HCT116 (cell line): ENCODE results near the gene DGKG. TPM values are rescaled to one million over a fixed set of nuclear protein-coding genes. Genes with fewer than 3 reads are reported as not detected.

Source experiments
- ATAC-seq: fragments of 200-7000 bp; cut with Tn5 transposase; 2 replicates; pipeline ENCODE4 v1.9.1; 2020; ENCODE audit warnings: mild to moderate bottlenecking, moderate library complexity
- Bru-seq: library from RNA; stranded (reverse); fragments of 400-500 nt; gene quantifications from one replicate; lab custom pipeline; 2021; lab: Mats Ljungman, UMichigan
- BruChase-seq, 2 experiments: library from RNA; stranded (reverse); fragments of 400-500 nt; gene quantifications; one replicate each; lab custom pipeline; 2021; lab: Mats Ljungman, UMichigan
- BruUV-seq: library from RNA; stranded (reverse); fragments of 400-500 nt; replicated peaks from 2 replicates; lab custom pipeline; 2021; lab: Mats Ljungman, UMichigan
- CTCF ChIA-PET: fragments of 300-600 bp; sonication (Branson Sonifier 250); formaldehyde crosslinking; loops from one replicate; lab custom pipeline; 2021; ENCODE audit warnings: antibody characterized with exemption; lab: Charles Lee
- POLR2A ChIA-PET: fragments of 300-600, 350-600 bp; sonication (Branson Sonifier 250); formaldehyde crosslinking; loops from one replicate; lab custom pipeline; 2021; ENCODE audit warnings: antibody characterized with exemption; lab: Charles Lee
- RAD21 ChIA-PET, 2 experiments: fragments of 300-600 bp; sonication (Branson Sonifier 250); formaldehyde crosslinking; loops; one replicate each; lab custom pipeline; 2023; ENCODE audit warnings: low total read pairs in 2 of 2; ENCODE audit not compliant: uncharacterized antibody in 2 of 2, unreplicated experiment in 2 of 2, low non-redundant PET in 1 of 2; lab: Charles Lee
- DNase-seq: peaks from one replicate; pipeline ENCODE4 v3.0.0-alpha.2; 2010; ENCODE audit warnings: low read depth, low spot score
- H2AFZ ChIP-seq: fragments of 200-600 bp; shearing (Covaris generic), sonication (generic); 2 replicates; pipeline ENCODE4 v1.6.1; 2017; ENCODE audit warnings: low read depth, mixed run types, mixed read lengths, antibody characterized with exemption, low read length; ENCODE audit not compliant: poor library complexity, severe bottlenecking
- H3K27ac ChIP-seq: 2 replicates; pipeline ENCODE4 v1.5.1; 2012; ENCODE audit warnings: low read depth, low read length
- H3K27me3 ChIP-seq: fragments of 200-600 bp; sonication (generic); 2 replicates; pipeline ENCODE4 v1.6.1; 2016; ENCODE audit warnings: mixed run types, low read length, mixed read lengths; ENCODE audit not compliant: insufficient read depth
- H3K36me3 ChIP-seq, 2 experiments: fragments of 200-500 bp in 1 of 2; fragments of 200-600 bp in 1 of 2; sonication (Bioruptor generic) in 1 of 2; sonication (generic) in 1 of 2; 2 replicates each; pipeline versions ENCODE4 v1.5.1 to v1.6.1; 2014 to 2016; ENCODE audit warnings: low read length in 2 of 2, inconsistent platforms in 1 of 2, mixed read lengths in 1 of 2, mixed run types in 1 of 2; ENCODE audit not compliant: insufficient read depth in 2 of 2, control insufficient read depth in 1 of 2
- H3K4me1 ChIP-seq, 2 experiments: fragments of 200-600 bp in 1 of 2; sonication (generic) in 1 of 2; 2 replicates each; pipeline versions ENCODE4 v1.5.1 to v1.6.1; 2012 to 2017; ENCODE audit warnings: low read length in 2 of 2, inconsistent platforms in 1 of 2, mild to moderate bottlenecking in 1 of 2, mixed read lengths in 1 of 2, mixed run types in 1 of 2, moderate library complexity in 1 of 2; ENCODE audit not compliant: insufficient read depth in 2 of 2, control insufficient read depth in 1 of 2
- H3K4me2 ChIP-seq: fragments of 200-600 bp; sonication (generic); 2 replicates; pipeline ENCODE4 v1.6.1; 2017; ENCODE audit warnings: mixed run types, low read length, mixed read lengths
- H3K4me3 ChIP-seq, 2 experiments: fragments of 200-600 bp in 1 of 2; sonication (generic) in 1 of 2; replicated peaks in 1 of 2; 2 replicates each; pipeline ENCODE4 v1.5.1; 2011 to 2016; ENCODE audit warnings: low read length in 2 of 2, control low read depth in 1 of 2, low read depth in 1 of 2, mild to moderate bottlenecking in 1 of 2, mixed read lengths in 1 of 2, mixed run types in 1 of 2
- H3K79me2 ChIP-seq: fragments of 200-600 bp; sonication (generic); 2 replicates; pipeline ENCODE4 v1.6.1; 2017; ENCODE audit warnings: mild to moderate bottlenecking, mixed run types, low read length, moderate library complexity, mixed read lengths; ENCODE audit not compliant: insufficient read depth
- H3K9ac ChIP-seq: fragments of 200-600 bp; sonication (generic); 2 replicates; pipeline ENCODE4 v1.6.1; 2016; ENCODE audit warnings: low read length, mixed read lengths
- H3K9me2 ChIP-seq: fragments of 200-600 bp; sonication (generic), shearing (Covaris generic); 2 replicates; pipeline ENCODE4 v1.6.1; 2017; ENCODE audit warnings: mixed run types, mild to moderate bottlenecking, moderate library complexity; ENCODE audit not compliant: insufficient read depth
- H3K9me3 ChIP-seq, 2 experiments: fragments of 200-500 bp in 1 of 2; fragments of 200-600 bp in 1 of 2; sonication (Bioruptor generic) in 1 of 2; sonication (generic) in 1 of 2; 2 replicates each; pipeline ENCODE4 v1.6.1; 2014 to 2017; ENCODE audit warnings: low read length in 2 of 2, mixed read lengths in 2 of 2, inconsistent platforms in 1 of 2, low read depth in 1 of 2, mild to moderate bottlenecking in 1 of 2, mixed run types in 1 of 2, moderate library complexity in 1 of 2; ENCODE audit not compliant: control insufficient read depth in 1 of 2, insufficient read depth in 1 of 2
- H4K20me1 ChIP-seq: fragments of 200-600 bp; sonication (generic), shearing (Covaris generic); 2 replicates; pipeline ENCODE4 v1.6.1; 2017; ENCODE audit warnings: mixed run types, mild to moderate bottlenecking, moderate library complexity; ENCODE audit not compliant: insufficient read depth
- CBX3 ChIP-seq: IDR thresholded peaks from 2 replicates; pipeline ENCODE4 v1.6.1; 2012; ENCODE audit warnings: low read depth
- CEBPB ChIP-seq: IDR thresholded peaks from 2 replicates; pipeline ENCODE4 v1.6.1; 2012; ENCODE audit warnings: low read depth
- EGR1 ChIP-seq: IDR thresholded peaks from 2 replicates; pipeline ENCODE4 v1.6.1; 2012; ENCODE audit warnings: low read depth
- ELF1 ChIP-seq: IDR thresholded peaks from 2 replicates; pipeline ENCODE4 v1.6.1; 2012; ENCODE audit warnings: low read depth, borderline replicate concordance
- EZH2phosphoT487 ChIP-seq: fragments of 200-600 bp; IDR thresholded peaks from 2 replicates; pipeline ENCODE4 v1.6.1; 2018; ENCODE audit warnings: antibody characterized with exemption, borderline replicate concordance
- FOSL1 ChIP-seq: IDR thresholded peaks from 2 replicates; pipeline ENCODE4 v1.6.1; 2012; ENCODE audit warnings: low read depth
- POLR2A ChIP-seq: IDR thresholded peaks from 2 replicates; pipeline ENCODE4 v1.7.0; 2011; ENCODE audit warnings: borderline replicate concordance; ENCODE audit not compliant: insufficient read depth, insufficient read length; ENCODE audit errors: extremely low read depth
- RAD21 ChIP-seq: IDR thresholded peaks from 2 replicates; pipeline ENCODE4 v1.6.1; 2012; ENCODE audit warnings: low read depth, mild to moderate bottlenecking
- SIN3A ChIP-seq: IDR thresholded peaks from 2 replicates; pipeline ENCODE4 v1.6.1; 2012; ENCODE audit warnings: low read depth
- SRF ChIP-seq: IDR thresholded peaks from 2 replicates; pipeline ENCODE4 v1.6.1; 2012; ENCODE audit warnings: low read depth
- ZNF274 ChIP-seq: fragments of 200-500 bp; sonication (Bioruptor generic); IDR thresholded peaks from 2 replicates; pipeline ENCODE4 v1.6.1; 2014; ENCODE audit warnings: mild to moderate bottlenecking, low read depth, low read length, inconsistent platforms
- intact Hi-C: fragments of 100-400 bp; cut with micrococcal nuclease; formaldehyde crosslinking; loops from 2 replicates; pipeline ENCODE4 v1.10.0; 2022
- long read RNA-seq: library from polyadenylated mRNA; unstranded; transcript quantifications from one replicate; pipeline ENCODE4 v2.0.0, GENCODE V29; 2021; ENCODE audit not compliant: unreplicated experiment
- polyA plus RNA-seq: library from polyadenylated mRNA; unstranded; fragments of >200 nt; gene quantifications from 2 replicates; pipeline ENCODE4 v1.2.1, GENCODE V29; 2012; ENCODE audit warnings: missing spikeins
- total RNA-seq: library from RNA; stranded (reverse); gene quantifications from one replicate; pipeline ENCODE4 v1.2.1, GENCODE V29; 2021; ENCODE audit not compliant: unreplicated experiment
- TF ChIP-seq, protein P1 (sequence below): IDR thresholded peaks from 2 replicates; pipeline ENCODE4 v1.6.1; 2012; ENCODE audit warnings: low read depth
- TF ChIP-seq, protein P2 (sequence below): IDR thresholded peaks from 2 replicates; pipeline ENCODE4 v1.6.1; 2012
- TF ChIP-seq, protein P3 (sequence below), 3 experiments: fragments of 200-600 bp in 1 of 3; sonication (generic) in 1 of 3; IDR thresholded peaks in 2 of 3; conservative IDR thresholded peaks in 1 of 3; 2 replicates each; pipeline ENCODE4 v1.5.1; 2012 to 2017; ENCODE audit warnings: low read depth in 2 of 3, low read length in 2 of 3, antibody characterized with exemption in 1 of 3, borderline replicate concordance in 1 of 3, control low read depth in 1 of 3, mild to moderate bottlenecking in 1 of 3, mixed read lengths in 1 of 3, mixed run types in 1 of 3, moderate library complexity in 1 of 3; ENCODE audit not compliant: insufficient read depth in 1 of 3
- TF ChIP-seq, protein P4 (sequence below): IDR thresholded peaks from 2 replicates; pipeline ENCODE4 v1.6.1; 2012

DGKG gene
- total RNA-seq (4.8 TPM), Bru-seq, nascent RNA (percentile 36 among the genes with signal in this experiment), BruChase-seq, experiment 1, labeled RNA remaining after a 6-hour chase (percentile 26 among the genes with signal in this experiment), BruChase-seq, experiment 2, labeled RNA remaining after a 2-hour chase (percentile 33 among the genes with signal in this experiment)
- polyA plus RNA-seq = 3.1 and 4.0 TPM in 2 replicates
- long read RNA-seq, transcript DGKG-211 (6 exons, 609 nt) = major isoform, 7 of 13 reads
- long read RNA-seq, partial matches to known transcripts = 1 of 13 reads
- long read RNA-seq, other reads (novel, unspliced or antisense) = 5 of 13 reads

DNA sequence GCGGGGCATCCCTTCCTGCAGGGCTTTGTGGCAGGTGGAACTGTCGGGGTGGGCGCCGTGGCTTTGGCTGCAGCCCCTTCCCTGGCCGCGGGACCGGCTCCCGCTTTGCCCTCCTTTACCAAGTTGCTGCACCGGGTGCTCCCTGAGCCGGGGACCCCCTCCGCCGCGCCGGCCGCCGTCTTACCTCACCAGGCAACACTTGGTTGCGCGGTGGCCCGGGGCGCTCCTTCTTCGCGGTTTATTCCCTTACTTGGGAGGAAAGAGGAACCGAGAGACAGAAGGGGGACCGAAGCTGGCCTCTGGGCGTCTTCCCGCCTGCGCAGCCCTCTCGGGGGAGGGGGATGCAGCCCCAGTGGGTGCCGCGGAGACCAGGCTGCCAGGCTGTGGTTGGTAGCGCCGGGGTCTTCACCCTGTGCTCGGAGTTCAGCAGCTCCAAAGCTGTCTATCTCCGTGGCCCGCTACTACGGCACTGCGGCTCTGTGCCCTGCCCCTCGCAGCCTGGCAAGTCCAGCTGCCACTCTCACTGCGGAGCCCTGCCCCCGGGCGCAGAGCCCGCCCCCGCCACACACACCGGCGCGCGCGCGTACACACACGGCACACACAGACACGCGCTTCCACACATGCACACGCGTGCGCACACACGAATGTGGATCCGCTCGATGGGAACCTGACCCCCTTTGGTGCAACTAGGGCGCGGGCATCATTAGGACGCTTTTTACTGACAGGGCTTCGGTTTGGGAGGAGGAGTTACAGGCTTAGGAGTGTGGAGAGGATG, at the start of gene DGKG:
DGKG (minus strand) TSS at position 473 of the 775 bp plus-strand sequence. CDS start 41,775 bp downstream, outside the sequence.
- no peak within 1 kb of the TSS for H3K4me3 ChIP-seq
- H3K9me2 ChIP-seq = no peaks in the 10 kb centered on the region
- H3K4me2 ChIP-seq = no peak within 1 kb of the TSS

More for the DNA sequence above, at the start of gene DGKG:
- TF ChIP-seq CEBPB (no peak), EGR1 (no peak), ELF1 (no peak), ZNF274 (no peak), CBX3 (no peak), FOSL1 (no peak), SIN3A (no peak), RAD21 (no peak), EZH2phosphoT487 (no peak), SRF (no peak), POLR2A (no peak)
- TF ChIP-seq, protein P1, sequence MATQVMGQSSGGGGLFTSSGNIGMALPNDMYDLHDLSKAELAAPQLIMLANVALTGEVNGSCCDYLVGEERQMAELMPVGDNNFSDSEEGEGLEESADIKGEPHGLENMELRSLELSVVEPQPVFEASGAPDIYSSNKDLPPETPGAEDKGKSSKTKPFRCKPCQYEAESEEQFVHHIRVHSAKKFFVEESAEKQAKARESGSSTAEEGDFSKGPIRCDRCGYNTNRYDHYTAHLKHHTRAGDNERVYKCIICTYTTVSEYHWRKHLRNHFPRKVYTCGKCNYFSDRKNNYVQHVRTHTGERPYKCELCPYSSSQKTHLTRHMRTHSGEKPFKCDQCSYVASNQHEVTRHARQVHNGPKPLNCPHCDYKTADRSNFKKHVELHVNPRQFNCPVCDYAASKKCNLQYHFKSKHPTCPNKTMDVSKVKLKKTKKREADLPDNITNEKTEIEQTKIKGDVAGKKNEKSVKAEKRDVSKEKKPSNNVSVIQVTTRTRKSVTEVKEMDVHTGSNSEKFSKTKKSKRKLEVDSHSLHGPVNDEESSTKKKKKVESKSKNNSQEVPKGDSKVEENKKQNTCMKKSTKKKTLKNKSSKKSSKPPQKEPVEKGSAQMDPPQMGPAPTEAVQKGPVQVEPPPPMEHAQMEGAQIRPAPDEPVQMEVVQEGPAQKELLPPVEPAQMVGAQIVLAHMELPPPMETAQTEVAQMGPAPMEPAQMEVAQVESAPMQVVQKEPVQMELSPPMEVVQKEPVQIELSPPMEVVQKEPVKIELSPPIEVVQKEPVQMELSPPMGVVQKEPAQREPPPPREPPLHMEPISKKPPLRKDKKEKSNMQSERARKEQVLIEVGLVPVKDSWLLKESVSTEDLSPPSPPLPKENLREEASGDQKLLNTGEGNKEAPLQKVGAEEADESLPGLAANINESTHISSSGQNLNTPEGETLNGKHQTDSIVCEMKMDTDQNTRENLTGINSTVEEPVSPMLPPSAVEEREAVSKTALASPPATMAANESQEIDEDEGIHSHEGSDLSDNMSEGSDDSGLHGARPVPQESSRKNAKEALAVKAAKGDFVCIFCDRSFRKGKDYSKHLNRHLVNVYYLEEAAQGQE = no peak
- TF ChIP-seq, protein P2, sequence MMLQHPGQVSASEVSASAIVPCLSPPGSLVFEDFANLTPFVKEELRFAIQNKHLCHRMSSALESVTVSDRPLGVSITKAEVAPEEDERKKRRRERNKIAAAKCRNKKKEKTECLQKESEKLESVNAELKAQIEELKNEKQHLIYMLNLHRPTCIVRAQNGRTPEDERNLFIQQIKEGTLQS = no peak
- TF ChIP-seq, protein P3, sequence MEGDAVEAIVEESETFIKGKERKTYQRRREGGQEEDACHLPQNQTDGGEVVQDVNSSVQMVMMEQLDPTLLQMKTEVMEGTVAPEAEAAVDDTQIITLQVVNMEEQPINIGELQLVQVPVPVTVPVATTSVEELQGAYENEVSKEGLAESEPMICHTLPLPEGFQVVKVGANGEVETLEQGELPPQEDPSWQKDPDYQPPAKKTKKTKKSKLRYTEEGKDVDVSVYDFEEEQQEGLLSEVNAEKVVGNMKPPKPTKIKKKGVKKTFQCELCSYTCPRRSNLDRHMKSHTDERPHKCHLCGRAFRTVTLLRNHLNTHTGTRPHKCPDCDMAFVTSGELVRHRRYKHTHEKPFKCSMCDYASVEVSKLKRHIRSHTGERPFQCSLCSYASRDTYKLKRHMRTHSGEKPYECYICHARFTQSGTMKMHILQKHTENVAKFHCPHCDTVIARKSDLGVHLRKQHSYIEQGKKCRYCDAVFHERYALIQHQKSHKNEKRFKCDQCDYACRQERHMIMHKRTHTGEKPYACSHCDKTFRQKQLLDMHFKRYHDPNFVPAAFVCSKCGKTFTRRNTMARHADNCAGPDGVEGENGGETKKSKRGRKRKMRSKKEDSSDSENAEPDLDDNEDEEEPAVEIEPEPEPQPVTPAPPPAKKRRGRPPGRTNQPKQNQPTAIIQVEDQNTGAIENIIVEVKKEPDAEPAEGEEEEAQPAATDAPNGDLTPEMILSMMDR (IDR thresholded peaks at IDR 0.05 in 2 of 3, conservative IDR thresholded peaks at IDR 0.05 in 1 of 3; ENCODE audit: borderline replicate concordance in 1 of 3, insufficient read depth in 1 of 3, low read depth in 2 of 3, low read length in 2 of 3) = no peak
- TF ChIP-seq, protein P4, sequence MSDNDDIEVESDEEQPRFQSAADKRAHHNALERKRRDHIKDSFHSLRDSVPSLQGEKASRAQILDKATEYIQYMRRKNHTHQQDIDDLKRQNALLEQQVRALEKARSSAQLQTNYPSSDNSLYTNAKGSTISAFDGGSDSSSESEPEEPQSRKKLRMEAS = no peak
- TF ChIP-seq, all 23 proteins: peak for 0
- no peaks in the 10 kb centered on the region for H3K36me3 ChIP-seq
- peaks cover 58% of the 10 kb centered on the region for H3K27me3 ChIP-seq
- no peak within 1 kb of the TSS for H3K9ac ChIP-seq
- no peak for DNase-seq
- ChIA-PET POLR2A (no interaction called here), RAD21 (no interaction called here), CTCF (no interaction called here)
- H3K79me2 ChIP-seq = no peaks in the 10 kb centered on the region
- H4K20me1 ChIP-seq = no peaks in the 10 kb centered on the region
- no peaks in the 10 kb centered on the region for H3K9me3 ChIP-seq
- H3K4me1 ChIP-seq = no peaks in the 10 kb centered on the region
- intact Hi-C loops = no loop called here
- no TSS peak for BruUV-seq
- no peak for ATAC-seq
- no peak within 1 kb of the TSS for H2AFZ ChIP-seq
- no peak within 1 kb of the TSS for H3K27ac ChIP-seq
